K562 (cell line): Measurements from ENCODE around the gene DSC2. TPM values are rescaled to one million over a fixed set of nuclear protein-coding genes. Genes with fewer than 3 reads are reported as not detected.

Source experiments
- ATAC-seq: fragments of 200-7000 bp; cut with Tn5 transposase; 3 replicates; pipeline ENCODE4 v1.9.1; 2020; ENCODE audit warnings: moderate library complexity
- Bru-seq: library from RNA; stranded (reverse); fragments of 400-500 nt; gene quantifications from one replicate; lab custom pipeline; 2021; lab: Mats Ljungman, UMichigan
- BruChase-seq, 2 experiments: library from RNA; stranded (reverse); fragments of 400-500 nt; gene quantifications; one replicate each; lab custom pipeline; 2021; lab: Mats Ljungman, UMichigan
- BruUV-seq: library from RNA; stranded (reverse); fragments of 400-500 nt; replicated peaks from 2 replicates; lab custom pipeline; 2021; lab: Mats Ljungman, UMichigan
- CTCF ChIA-PET: fragments of 300-600 bp; formaldehyde crosslinking; extraction: SDS; loops from one replicate; lab custom pipeline; 2021; ENCODE audit warnings: low intra/inter-chr PET ratio; lab: Yijun Ruan, JAX
- POLR2A ChIA-PET: fragments of 300-600, 350-650 bp; sonication (Branson Sonifier 250); formaldehyde crosslinking; extraction: SDS; loops from one replicate; lab custom pipeline; 2021; ENCODE audit warnings: antibody characterized with exemption, inconsistent platforms; lab: Yijun Ruan, JAX
- DNase-seq, 4 experiments: peaks; one replicate each; pipeline versions ENCODE4 v3.0.0 to v3.0.0-alpha.2; 2011 to 2018; ENCODE audit warnings: low spot score in 3 of 4, mixed read lengths in 3 of 4; ENCODE audit errors: extremely low read depth in 1 of 4
- FAIRE-seq: peaks from 2 replicates; lab custom pipeline; 2011; peaks lifted over from hg19 to GRCh38; lab: Jason Lieb, UNC
- H2AFZ ChIP-seq: 2 replicates; pipeline ENCODE4 v1.6.0; 2011; ENCODE audit warnings: low read depth, low read length, control low read depth, inconsistent platforms
- H3K27ac ChIP-seq: fragments of 200-600 bp; 3 replicates; pipeline ENCODE4 v1.8.0; 2011; ENCODE audit warnings: low read depth, mild to moderate bottlenecking, control low read depth, inconsistent platforms, low read length, moderate library complexity, mixed read lengths; ENCODE audit errors: extremely low read depth
- H3K27me3 ChIP-seq, 2 experiments: fragments of 300-600 bp in 1 of 2; 2 replicates in 1 of 2; 3 replicates in 1 of 2; pipeline versions ENCODE4 v1.6.0 to v1.8.0; 2011; ENCODE audit warnings: inconsistent platforms in 2 of 2, low read length in 2 of 2, mild to moderate bottlenecking in 1 of 2, mixed read lengths in 1 of 2, moderate library complexity in 1 of 2; ENCODE audit not compliant: control insufficient read depth in 2 of 2, insufficient read depth in 2 of 2
- H3K36me3 ChIP-seq: fragments of 300-600 bp; 3 replicates; pipeline ENCODE4 v1.8.0; 2011; ENCODE audit warnings: mild to moderate bottlenecking, low read length, inconsistent platforms; ENCODE audit not compliant: control insufficient read depth, insufficient read depth
- H3K4me1 ChIP-seq, 2 experiments: fragments of 200-600 bp in 1 of 2; replicated peaks in 1 of 2; 2 replicates in 1 of 2; 3 replicates in 1 of 2; pipeline versions ENCODE4 v1.5.1 to v1.8.0; 2011; ENCODE audit warnings: inconsistent platforms in 2 of 2, low read length in 2 of 2, mild to moderate bottlenecking in 1 of 2, mixed read lengths in 1 of 2, moderate library complexity in 1 of 2; ENCODE audit not compliant: control insufficient read depth in 2 of 2, insufficient read depth in 2 of 2
- H3K4me2 ChIP-seq: 2 replicates; pipeline ENCODE4 v1.6.1; 2011; ENCODE audit warnings: low read length, control low read depth, inconsistent platforms, mixed read lengths; ENCODE audit not compliant: insufficient read depth
- H3K4me3 ChIP-seq: fragments of 200-600 bp; sonication (generic), shearing (Covaris generic); 2 replicates; pipeline ENCODE4 v1.5.1; 2016; ENCODE audit warnings: control low read depth, inconsistent platforms
- H3K79me2 ChIP-seq: fragments of 200-600 bp; 3 replicates; pipeline ENCODE4 v1.8.0; 2011; ENCODE audit warnings: low read length, inconsistent platforms; ENCODE audit not compliant: control insufficient read depth, insufficient read depth
- H3K9ac ChIP-seq, 2 experiments: 2 replicates each; pipeline versions ENCODE4 v1.6.0 to v1.6.1; 2011; ENCODE audit warnings: low read depth in 2 of 2, low read length in 2 of 2, control low read depth in 1 of 2, inconsistent platforms in 1 of 2, mild to moderate bottlenecking in 1 of 2, mixed read lengths in 1 of 2; ENCODE audit not compliant: insufficient read depth in 1 of 2
- H3K9me1 ChIP-seq: one replicate; pipeline ENCODE4 v1.6.0; 2011; ENCODE audit warnings: inconsistent platforms, mild to moderate bottlenecking, low read length, moderate library complexity; ENCODE audit not compliant: control insufficient read depth, insufficient read depth
- H3K9me3 ChIP-seq: replicated peaks from 2 replicates; pipeline ENCODE4 v1.5.1; 2011; ENCODE audit warnings: low read depth, low read length, inconsistent platforms; ENCODE audit not compliant: control insufficient read depth, insufficient read depth
- H4K20me1 ChIP-seq: replicated peaks from 2 replicates; pipeline ENCODE4 v1.6.1; 2011; ENCODE audit warnings: low read length, inconsistent platforms, mixed read lengths; ENCODE audit not compliant: control insufficient read depth, insufficient read depth
- FOXP1 ChIP-seq: sonication (generic); formaldehyde crosslinking; IDR thresholded peaks from 2 replicates; pipeline ENCODE4 v1.8.0; 2022; ENCODE audit warnings: mild to moderate bottlenecking, missing genetic modification reagents
- HMG20B ChIP-seq: fragments of 250-450 bp; sonication (Bioruptor Pico); IDR thresholded peaks from 2 replicates; pipeline ENCODE4 v1.5.0; 2021; ENCODE audit warnings: mild to moderate bottlenecking
- RAD21 ChIP-seq, 2 experiments: fragments of 250-450 bp in 1 of 2; fragments of 450-650 bp in 1 of 2; sonication (Bioruptor Pico) in 1 of 2; formaldehyde crosslinking in 1 of 2; IDR thresholded peaks in 1 of 2; conservative IDR thresholded peaks in 1 of 2; 2 replicates each; pipeline versions ENCODE4 v1.4.0 to v1.8.0; 2020 to 2022; ENCODE audit warnings: mild to moderate bottlenecking in 2 of 2, moderate library complexity in 1 of 2
- RBFOX2 ChIP-seq: fragments of 200-400 bp; formaldehyde crosslinking; IDR thresholded peaks from 2 replicates; pipeline ENCODE4 v1.6.1; 2017; ENCODE audit warnings: low read depth, mild to moderate bottlenecking, low read length, moderate library complexity
- TAF9B ChIP-seq: fragments of 450-650 bp; IDR thresholded peaks from 2 replicates; pipeline ENCODE4 v1.6.1; 2018; ENCODE audit warnings: mild to moderate bottlenecking; ENCODE audit not compliant: partially characterized antibody
- UBTF ChIP-seq, 2 experiments: IDR thresholded peaks; 2 replicates each; pipeline ENCODE4 v1.6.1; 2012; ENCODE audit warnings: improper control_type of control experiment in 2 of 2, low read depth in 2 of 2, low read length in 2 of 2, borderline replicate concordance in 1 of 2
- YY1 ChIP-seq, 3 experiments: IDR thresholded peaks; 2 replicates each; pipeline ENCODE4 v1.6.1; 2011; ENCODE audit warnings: low read length in 2 of 3, mild to moderate bottlenecking in 2 of 3, moderate library complexity in 2 of 3, borderline replicate concordance in 1 of 3, control low read depth in 1 of 3, low read depth in 1 of 3; ENCODE audit not compliant: insufficient read depth in 3 of 3, insufficient replicate concordance in 2 of 3, control insufficient read depth in 1 of 3, insufficient read length in 1 of 3; ENCODE audit errors: extremely low read depth in 1 of 3
- ZBTB34 ChIP-seq: fragments of 250-450 bp; sonication (Bioruptor Pico); IDR thresholded peaks from 2 replicates; pipeline ENCODE4 v1.8.0; 2021; ENCODE audit warnings: mild to moderate bottlenecking, moderate library complexity
- ZNF324 ChIP-seq: fragments of 250-450 bp; sonication (Bioruptor Pico); IDR thresholded peaks from 2 replicates; pipeline ENCODE4 v1.4.0; 2020; ENCODE audit warnings: mild to moderate bottlenecking
- ZNF764 ChIP-seq: fragments of 250-450 bp; sonication (Bioruptor Pico); IDR thresholded peaks from 2 replicates; pipeline ENCODE4 v1.4.0; 2020; ENCODE audit warnings: low read depth, mild to moderate bottlenecking, moderate library complexity
- WGBS: fragments of 100-300 bp; shearing (Covaris generic); methylation state at CpG from one replicate; pipeline ENCODE4 v1.1.6; 2016; ENCODE audit warnings: low coverage, mixed read lengths; ENCODE audit not compliant: insufficient coverage; ENCODE audit errors: missing lambda C conversion rate; 5-methylcytosine and 5-hydroxymethylcytosine counted together
- in situ Hi-C: fragments of 300-500 bp; cut with MboI; formaldehyde crosslinking; loops from 4 replicates; pipeline ENCODE4 v1.15.0; 2018; ENCODE audit warnings: inconsistent platforms, mixed read lengths
- intact Hi-C: fragments of 100-400 bp; cut with micrococcal nuclease; formaldehyde crosslinking; loops from 2 replicates; pipeline ENCODE4 v1.14.2; 2022
- long read RNA-seq, 3 experiments: library from polyadenylated mRNA in 2 of 3; library from RNA in 1 of 3; unstranded in 2 of 3; stranded (forward) in 1 of 3; transcript quantifications; one replicate each; pipeline ENCODE4 v2.0.0, GENCODE V29; 2019 to 2022
- polyA minus RNA-seq, 3 experiments: library from RNA; depleted of rRNA, polyadenylated mRNA; stranded (reverse); fragments of >200 nt; gene quantifications; 2 replicates each; pipeline ENCODE4 v1.2.3, GENCODE V29; 2011
- polyA plus RNA-seq, 8 experiments: library from polyadenylated mRNA; depleted of rRNA in 4 of 8; stranded (reverse) in 5 of 8; unstranded in 3 of 8; fragments of >200 nt; fragmentation: Nextera tagmentation in 2 of 8; fragmentation: Illumina TruSeq in 1 of 8; extraction: Ambion mirVana in 2 of 8; extraction: Trizol in 1 of 8; gene quantifications; 2 replicates each; pipeline versions ENCODE4 v1.2.1 to v1.2.3, GENCODE V29; 2011 to 2014; ENCODE audit warnings: inconsistent platforms in 1 of 8, missing spikeins in 1 of 8
- total RNA-seq, 7 experiments: library from RNA; depleted of rRNA in 6 of 7; stranded (reverse); fragments of >200 nt in 6 of 7; fragmentation: Illumina TruSeq in 2 of 7; extraction: Trizol in 2 of 7; gene quantifications; 2 replicates each; pipeline versions ENCODE4 v1.2.1 to v1.2.3, GENCODE V29; 2011 to 2021; ENCODE audit warnings: low replicate concordance in 1 of 7

The DSC2 gene
- 3.4 and 8.5 TPM in 2 replicates for total RNA-seq (2011; cell fraction: chromatin; rRNA removed; ENCODE audit: low replicate concordance)
- total RNA-seq (2011; cell fraction: nucleolus; rRNA removed), result 3.5 and 4.7 TPM in 2 replicates
- 7.4 and 9.4 TPM in 2 replicates for total RNA-seq (2011; cell fraction: nucleoplasm; rRNA removed)
- 4.4 and 5.4 TPM in 2 replicates for total RNA-seq (2014; rRNA removed)
- 14.2 and 14.9 TPM in 2 replicates for total RNA-seq (2014; rRNA removed; fragmentation: Illumina TruSeq; extraction: Trizol)
- 14.7 and 15.3 TPM in 2 replicates for total RNA-seq (2015; rRNA removed; fragmentation: Illumina TruSeq; extraction: Trizol)
- total RNA-seq (2021), result 11.6 and 11.8 TPM in 2 replicates
- 3.8 and 4.5 TPM in 2 replicates for polyA plus RNA-seq (2011; rRNA removed)
- 1.3 and 2.4 TPM in 2 replicates for polyA plus RNA-seq (2011; cell fraction: cytosol; rRNA removed)
- polyA plus RNA-seq (2011; cell fraction: nucleus; rRNA removed), result 2.3 and 3.6 TPM in 2 replicates
- 7.3 and 10.1 TPM in 2 replicates for polyA plus RNA-seq (2012)
- polyA plus RNA-seq (2014; fragmentation: Illumina TruSeq; extraction: Trizol), result 8.3 and 9.5 TPM in 2 replicates
- 1 to 10 TPM; 5.0 to 6.4 TPM for polyA plus RNA-seq (2014; fragmentation: Nextera tagmentation; extraction: Ambion mirVana)
- polyA plus RNA-seq (2014; rRNA removed), result 3.8 and 4.7 TPM in 2 replicates
- polyA minus RNA-seq (2011; rRNA and poly(A)+ RNA removed), result 20.5 and 22.3 TPM in 2 replicates
- 8.1 and 9.2 TPM in 2 replicates for polyA minus RNA-seq (2011; cell fraction: cytosol; rRNA and poly(A)+ RNA removed)
- 2.3 and 5.7 TPM in 2 replicates for polyA minus RNA-seq (2011; cell fraction: nucleus; rRNA and poly(A)+ RNA removed)
- percentile 66 among the genes with signal in this experiment for Bru-seq, nascent RNA
- percentile 69 among the genes with signal in this experiment for BruChase-seq, experiment 1, labeled RNA remaining after a 2-hour chase
- percentile 73 among the genes with signal in this experiment for BruChase-seq, experiment 2, labeled RNA remaining after a 6-hour chase
- long read RNA-seq, experiment 1, full-length matches to known transcripts, result 31 of 75 reads
- long read RNA-seq, experiment 1, partial matches to known transcripts, result 34 of 75 reads
- long read RNA-seq, experiment 1, other reads (novel, unspliced or antisense), result 10 of 75 reads
- long read RNA-seq, experiment 2, partial matches to known transcripts, result 0 of 15 reads
- long read RNA-seq, experiment 2, other reads (novel, unspliced or antisense), result 15 of 15 reads
- long read RNA-seq, experiment 3, partial matches to known transcripts, result 6 of 7 reads
- long read RNA-seq, experiment 3, other reads (novel, unspliced or antisense), result 1 of 7 reads

GRCh38 chr18:31102025-31102684 lies at the start of gene DSC2:
TSS of gene DSC2 (minus strand) at chr18:31102421. CDS start at chr18:31101971, 450 bp downstream.
- no peaks in the 10 kb centered on the region for H3K27me3 ChIP-seq
- H3K27ac ChIP-seq, result peak within 1 kb of the TSS; percentile 78
- H3K36me3 ChIP-seq, result no peaks in the 10 kb centered on the region
- no peak for FAIRE-seq
- H3K9me3 ChIP-seq, result no peaks in the 10 kb centered on the region
- ChIA-PET POLR2A (interaction anchor here (0.6 to 0.7 kb wide), 2 partner anchors 506 to 1034 kb away, joined by 3 read pairs; no protein-coding TSS in a partner anchor), CTCF (no interaction called here)
- in situ Hi-C loops, result no loop called here
- WGBS, result 1% methylated on average over 36 of the region's 44 CpGs
- peak within 1 kb of the TSS; percentile 82 for H2AFZ ChIP-seq
- intact Hi-C loops, result loop anchor here (5.0 to 10.0 kb wide), 2 partner anchors 95 to 993 kb away; partner anchors contain the start of gene RNF138
- H3K4me3 ChIP-seq, result peak within 1 kb of the TSS; percentile 72
- H3K4me1 ChIP-seq, result peaks cover 14 to 28% of the 10 kb centered on the region in 2 experiments
- peak within 1 kb of the TSS; percentile 69 to 94 for H3K9ac ChIP-seq
- H3K9me1 ChIP-seq, result no peaks in the 10 kb centered on the region
- BruUV-seq, result no TSS peak
- H3K4me2 ChIP-seq, result peak within 1 kb of the TSS; percentile 78
- no peaks in the 10 kb centered on the region for H4K20me1 ChIP-seq
- peak; percentile 37 to 79 (median 54) for DNase-seq
- H3K79me2 ChIP-seq, result peaks cover 38% of the 10 kb centered on the region
- ATAC-seq, result peak; percentile 82
- TF ChIP-seq UBTF (IDR thresholded peaks at IDR 0.05; ENCODE audit: borderline replicate concordance in 1 of 2, low read depth in 2 of 2, low read length in 2 of 2), result peak; percentile 76 to 77; a peak in 2 of 4 replicates
- TF ChIP-seq FOXP1, result no peak
- peak; percentile 70 for TF ChIP-seq RBFOX2
- TF ChIP-seq ZBTB34, result no peak
- TF ChIP-seq TAF9B, result no peak
- peak; percentile 28; the same call in 1 of the 2 replicates for TF ChIP-seq HMG20B (CRISPR knock-in tag)
- TF ChIP-seq ZNF764 (CRISPR knock-in tag), result 0 out of 2 replicates have a peak, but pooled peaks have one; percentile 17
- TF ChIP-seq RAD21 (CRISPR knock-in tag; conservative IDR thresholded peaks at IDR 0.05 in 1 of 2, IDR thresholded peaks at IDR 0.05 in 1 of 2), result 0 out of 4 replicates have a peak, but pooled peaks of 1 of the 2 experiments have one; percentile 13
- peak in 2 of 3 experiments; percentile 24 to 52 for TF ChIP-seq YY1 (IDR thresholded peaks at IDR 0.05; ENCODE audit: borderline replicate concordance in 1 of 3, control insufficient read depth in 1 of 3, extremely low read depth in 1 of 3, insufficient read depth in 3 of 3, insufficient read length in 1 of 3, insufficient replicate concordance in 2 of 3, low read depth in 1 of 3, low read length in 2 of 3)
- TF ChIP-seq ZNF324 (CRISPR knock-in tag), result no peak
